ENCODE results near the gene LRRC4C.

The LRRC4C gene

GRCh38 chr11:41414771-41415440 is 44.5 kb downstream of the LRRC4C start:
- DNase-seq (ENCODE audit: low read depth in 3 of 3) = no peak

DNA sequence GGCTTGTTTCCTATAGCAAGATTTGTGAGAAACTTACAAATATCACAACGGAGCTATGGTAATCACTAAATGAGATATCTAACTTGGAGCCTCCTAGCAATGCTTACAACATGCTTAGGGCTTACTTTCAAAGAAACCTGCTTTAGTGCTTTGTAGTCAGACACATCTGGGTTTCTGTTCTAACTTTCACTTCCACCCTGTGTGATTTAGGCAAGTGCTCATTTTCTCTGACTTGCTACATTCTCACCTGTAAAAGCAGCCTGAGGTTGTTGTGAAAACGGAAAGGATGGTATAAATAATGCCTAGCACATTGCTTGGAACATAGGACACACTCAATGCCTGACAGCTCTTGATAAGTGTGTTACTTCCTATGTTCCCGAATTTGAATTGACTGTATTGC is 45.6 kb downstream of the LRRC4C start:
- DNase-seq (ENCODE audit: low read depth in 3 of 3) = no peak

DNA sequence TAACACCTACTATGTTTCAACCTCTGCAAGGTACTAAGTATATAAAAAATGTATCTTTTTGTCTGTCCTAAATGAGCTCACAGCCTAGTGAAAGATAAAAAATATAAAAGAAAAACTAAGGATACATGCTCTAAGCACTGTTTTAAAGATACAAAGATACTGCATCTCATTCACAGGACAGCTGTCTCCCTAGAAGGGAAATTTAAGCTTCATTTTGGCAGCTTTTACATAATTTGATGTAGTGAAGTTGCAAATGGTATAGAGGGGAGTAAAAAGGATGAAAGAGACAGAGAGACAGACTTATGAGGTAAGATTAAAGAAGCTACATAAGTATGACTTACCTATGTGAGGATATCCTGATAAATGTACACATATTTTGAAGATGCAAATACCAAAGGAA is 53.6 kb downstream of the LRRC4C start:
- no peak for DNase-seq (ENCODE audit: low read depth in 3 of 3)

GRCh38 chr11:41404109-41404508 is 55.3 kb downstream of the LRRC4C start:
- no peak for DNase-seq (ENCODE audit: low read depth in 3 of 3)

- no peak for DNase-seq (ENCODE audit: low read depth in 3 of 3)
Observed at GRCh38 chr11:41403458-41403857, 56.0 kb downstream of the LRRC4C start.

DNA sequence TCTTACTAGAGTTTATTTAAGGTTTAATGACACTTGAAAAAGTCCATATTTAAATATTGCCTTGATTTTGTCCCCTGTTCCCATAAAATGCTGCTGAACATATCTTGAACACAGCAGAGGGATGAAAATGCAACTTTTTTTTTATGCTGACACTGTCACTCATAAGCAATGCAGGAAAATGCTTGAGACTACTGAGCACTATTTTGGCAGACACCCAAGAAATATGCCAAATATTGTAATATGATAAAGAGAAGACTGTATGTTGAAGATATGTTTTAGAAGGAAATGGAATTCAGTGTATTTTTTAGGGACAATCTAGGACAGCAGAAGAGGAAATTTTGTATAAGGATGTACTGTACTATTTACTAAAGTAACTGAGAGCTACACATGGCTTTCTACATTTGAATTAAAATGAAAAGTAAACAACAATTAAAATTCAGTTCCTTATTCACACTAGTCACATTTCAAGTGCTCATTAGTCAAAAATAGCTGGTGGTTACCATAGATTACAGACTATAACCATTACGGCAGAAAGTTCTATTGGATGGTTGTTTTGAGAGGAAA is 58.6 kb downstream of the LRRC4C start:
- no peak for DNase-seq (ENCODE audit: low read depth in 3 of 3)

DNA sequence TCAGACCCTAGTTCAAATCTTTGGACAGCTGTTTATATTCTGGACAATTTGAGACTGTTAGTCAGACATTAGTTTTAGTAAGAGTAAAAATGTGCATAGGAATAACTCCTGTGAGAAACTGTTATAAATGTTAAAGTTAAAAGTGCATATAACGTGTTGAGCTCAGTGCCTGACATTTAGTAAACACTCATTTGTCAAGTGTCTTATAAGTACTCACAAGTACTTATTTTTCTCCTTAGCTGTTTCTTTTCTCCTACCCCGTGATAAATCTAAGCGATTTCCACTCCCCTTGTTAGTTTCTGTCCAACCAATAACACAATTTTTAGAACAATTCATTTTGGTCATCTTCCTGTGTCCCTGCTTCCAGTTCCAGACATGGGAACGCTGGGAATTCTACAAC is 59.3 kb downstream of the LRRC4C start:
- DNase-seq (ENCODE audit: low read depth in 3 of 3) = no peak

DNA sequence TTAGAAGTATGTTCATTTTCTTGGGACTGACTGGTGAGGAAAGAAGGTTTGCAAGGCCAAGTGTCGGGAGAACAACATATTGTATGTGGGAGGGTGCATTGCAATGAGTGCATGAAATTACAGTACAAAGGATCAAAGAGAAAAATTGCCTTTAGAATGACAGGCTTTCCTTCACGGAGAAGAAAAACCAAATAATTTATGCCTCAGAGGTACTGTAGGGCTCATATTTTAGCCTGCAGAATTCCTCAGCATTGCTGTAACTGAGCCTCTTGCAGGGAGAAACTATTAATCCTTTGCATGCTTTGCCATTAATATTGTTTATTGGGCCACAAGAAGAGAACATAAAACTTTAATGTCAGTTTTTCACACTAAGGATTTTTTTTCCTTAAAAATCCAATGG is 60.1 kb downstream of the LRRC4C start:
- DNase-seq (ENCODE audit: low read depth in 3 of 3) = no peak

DNA sequence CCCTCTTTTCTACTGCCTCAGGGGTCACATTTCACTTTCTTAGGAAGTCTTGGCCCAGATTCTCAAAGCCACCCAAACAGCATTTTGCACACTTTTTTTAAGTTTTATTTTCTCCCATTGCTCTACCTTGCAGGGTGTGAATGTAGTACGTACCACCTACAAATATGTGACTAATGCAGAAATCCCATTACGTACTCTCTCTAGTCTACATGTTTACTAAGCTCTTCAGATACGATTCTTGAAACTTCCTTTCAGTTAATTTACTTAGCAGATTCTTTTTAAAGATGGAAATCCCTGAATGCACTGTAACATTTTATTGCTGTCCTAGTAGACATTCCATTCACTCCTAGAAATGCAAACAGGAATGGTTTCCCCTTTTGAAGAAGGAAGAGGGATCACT is 61.3 kb downstream of the LRRC4C start:
- DNase-seq (ENCODE audit: low read depth in 3 of 3) = no peak

- DNase-seq (ENCODE audit: low read depth in 3 of 3) = no peak
Observed at GRCh38 chr11:41394521-41395195, 64.8 kb downstream of the LRRC4C start.

- no peak for DNase-seq (ENCODE audit: low read depth in 3 of 3)
Observed at GRCh38 chr11:41392596-41392995, 66.9 kb downstream of the LRRC4C start.

DNA sequence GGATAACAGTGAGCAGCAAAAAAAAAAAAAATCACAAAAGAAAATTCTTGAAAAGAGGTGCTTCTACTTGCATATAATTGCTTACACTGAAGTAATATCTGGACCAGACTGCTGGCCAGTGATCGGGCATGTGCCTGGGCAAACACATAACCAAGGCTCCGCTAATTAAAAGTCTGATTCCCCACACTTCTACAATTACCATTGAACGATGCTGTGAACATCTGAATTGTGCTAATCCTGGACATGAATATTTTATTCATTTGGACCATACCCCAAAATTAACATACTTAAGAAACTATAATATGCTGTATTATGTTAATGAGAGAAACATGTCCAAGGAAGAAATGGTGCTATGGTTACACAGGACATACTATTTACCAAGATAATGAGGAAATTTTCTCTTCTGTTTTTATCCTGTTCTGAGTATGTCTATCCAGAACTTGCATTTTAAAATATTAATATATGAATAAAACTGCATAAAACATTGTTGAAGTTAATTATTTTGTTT is 69.8 kb downstream of the LRRC4C start:
- no peak for DNase-seq (ENCODE audit: low read depth in 3 of 3)

- no peak for DNase-seq (ENCODE audit: low read depth in 3 of 3)
Observed at GRCh38 chr11:41384329-41384728, 75.1 kb downstream of the LRRC4C start.

DNA sequence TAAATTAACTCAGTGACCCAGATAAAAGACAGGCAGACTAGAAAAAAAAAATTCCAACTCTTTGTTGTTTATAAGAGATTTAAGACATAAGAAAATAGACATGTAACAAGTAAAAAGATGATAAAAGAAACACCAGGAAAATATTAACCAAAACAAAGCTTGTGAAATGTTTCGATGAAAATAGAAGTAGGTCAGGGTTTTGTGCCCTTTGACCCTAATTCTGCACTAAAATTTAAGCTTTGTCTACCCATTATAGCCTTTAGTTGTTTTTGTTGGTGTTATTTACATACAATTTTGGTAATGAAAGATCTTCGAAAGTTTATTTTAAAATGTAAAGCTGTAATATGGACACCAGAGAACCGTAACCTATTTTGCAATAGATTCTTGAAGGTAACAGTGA is 75.7 kb downstream of the LRRC4C start:
- DNase-seq (ENCODE audit: low read depth in 3 of 3) = no peak

- DNase-seq (ENCODE audit: low read depth in 3 of 3) = no peak
Observed at GRCh38 chr11:41382927-41383326, 76.5 kb downstream of the LRRC4C start.

- no peak for DNase-seq (ENCODE audit: low read depth in 3 of 3)
Observed at GRCh38 chr11:41379084-41379483, 80.4 kb downstream of the LRRC4C start.

DNA sequence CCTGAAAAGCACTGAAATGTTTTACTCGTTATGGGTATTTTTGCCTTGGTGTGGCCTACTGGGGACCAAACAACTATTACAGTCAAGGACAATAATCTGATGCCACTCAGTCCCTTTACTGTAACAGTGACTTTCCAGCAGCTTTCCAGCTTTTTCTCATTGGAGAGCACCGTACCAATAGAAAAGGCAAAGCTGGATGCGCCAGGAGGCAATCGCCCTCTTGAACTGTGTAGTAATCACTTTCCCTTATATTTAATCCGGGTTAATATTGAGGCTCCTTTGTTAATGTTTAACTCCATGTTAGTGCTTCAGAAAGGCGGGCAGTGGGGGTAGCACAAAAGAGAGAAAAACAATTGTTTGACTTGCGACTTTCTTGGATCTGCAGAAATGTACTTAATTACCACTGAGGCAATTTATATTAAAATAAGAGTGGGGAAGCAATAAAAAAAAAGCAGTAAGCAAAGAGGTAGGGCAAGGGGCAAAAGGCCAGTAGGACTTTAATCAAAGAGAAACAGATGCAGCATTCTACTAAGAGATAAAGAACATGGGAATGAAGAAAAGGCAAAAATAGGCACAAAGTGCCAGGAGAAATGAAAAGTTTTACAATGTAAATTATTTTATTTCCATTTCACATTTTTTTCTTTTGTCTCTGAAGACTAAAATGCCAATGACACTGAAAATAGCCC is 81.6 kb downstream of the LRRC4C start:
- no peak for DNase-seq (ENCODE audit: low read depth in 3 of 3)

DNA sequence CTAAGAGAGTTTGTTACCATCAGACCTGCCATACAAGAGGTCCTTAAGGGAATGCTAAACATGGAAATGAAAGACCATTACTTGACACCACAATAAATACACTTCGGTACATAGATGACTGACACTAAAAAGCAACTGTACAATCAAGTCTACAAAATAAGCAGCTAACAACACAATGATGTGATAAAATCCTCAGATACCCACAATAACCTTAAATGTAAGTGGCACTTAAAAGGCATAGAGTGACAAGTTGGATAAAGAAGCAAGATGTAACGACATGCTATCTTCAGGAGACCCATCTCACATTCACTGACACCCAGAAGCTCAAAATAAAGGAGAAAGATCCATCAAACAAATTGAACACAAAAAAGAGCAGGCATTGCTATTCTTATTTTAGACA is 107.6 kb downstream of the LRRC4C start:
- DNase-seq (ENCODE audit: low read depth in 3 of 3) = no peak

- DNase-seq (ENCODE audit: low read depth in 3 of 3) = no peak
Observed at GRCh38 chr11:41346042-41346441, 113.4 kb downstream of the LRRC4C start.

GRCh38 chr11:41334007-41334933 is 125.2 kb downstream of the LRRC4C start:
- no peak for DNase-seq (ENCODE audit: low read depth in 3 of 3)

DNA sequence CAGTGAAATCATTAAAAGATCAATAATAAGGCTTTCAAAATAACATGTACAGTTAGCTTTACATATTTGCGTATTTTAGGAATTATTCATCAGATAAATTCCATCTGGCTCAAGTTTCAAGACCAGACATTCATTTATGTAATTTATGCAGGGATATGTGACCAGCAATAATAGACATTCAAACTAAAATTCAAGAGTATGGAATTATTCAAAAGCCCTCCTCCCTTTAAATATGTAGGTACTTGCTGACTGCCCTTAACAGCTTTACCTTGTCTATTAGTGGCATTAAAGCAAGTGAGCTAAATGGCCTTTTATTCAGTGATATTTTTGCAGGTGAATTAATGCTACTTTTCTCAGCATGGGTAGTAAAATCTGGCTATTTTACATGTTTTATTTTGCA is 126.1 kb downstream of the LRRC4C start:
- no peak for DNase-seq (ENCODE audit: low read depth in 3 of 3)

GRCh38 chr11:41328324-41328723 is 131.1 kb downstream of the LRRC4C start:
- DNase-seq (ENCODE audit: low read depth in 3 of 3) = no peak

Data from stimulated activated CD4-positive, alpha-beta T cell treated with anti-CD3 and anti-CD28 coated beads, TNF-alpha, amount 100 ng/mL, for 4 hours (primary cell).